Stimulated activated naive CD8-positive, alpha-beta T cell treated with anti-CD3 and anti-CD28 coated beads, Interleukin-15, amount 100 ng/mL, for 72 hours (primary cell): Measurements from ENCODE around the gene MAP2K5.
"Not testable (repeated sequence)": the region's sequence is repeated elsewhere in the genome, so short reads cannot be mapped to it uniquely, and the experiment has no call there.

Experiments used
- ATAC-seq: fragments of 150-1000 bp; cut with Tn5 transposase; 2 replicates; pipeline ENCODE4 v1.10.0; 2021; ENCODE audit warnings: mild to moderate bottlenecking, moderate library complexity
- DNase-seq, 2 donors: peaks; one replicate each; pipeline ENCODE4 v3.0.0; 2021 to 2022
- H3K27ac Mint-ChIP-seq, 2 donors: one replicate each; pipeline ENCODE4 v1.8.0; 2022; ENCODE audit warnings: mild to moderate bottlenecking in 2 of 2, mixed read lengths in 2 of 2, moderate library complexity in 2 of 2
- H3K27me3 Mint-ChIP-seq: one replicate; pipeline ENCODE4 v1.8.0; 2022; ENCODE audit warnings: mixed read lengths
- H3K4me1 Mint-ChIP-seq: one replicate; pipeline ENCODE4 v1.8.0; 2022; ENCODE audit warnings: mild to moderate bottlenecking, mixed read lengths
- H3K4me3 Mint-ChIP-seq, 2 donors: one replicate each; pipeline ENCODE4 v1.8.0; 2022; ENCODE audit warnings: mild to moderate bottlenecking in 2 of 2, mixed read lengths in 2 of 2, moderate library complexity in 1 of 2
- H3K9me3 Mint-ChIP-seq, 2 donors: one replicate each; pipeline ENCODE4 v1.8.0; 2022; ENCODE audit warnings: mixed read lengths in 2 of 2

Gene MAP2K5

DNA sequence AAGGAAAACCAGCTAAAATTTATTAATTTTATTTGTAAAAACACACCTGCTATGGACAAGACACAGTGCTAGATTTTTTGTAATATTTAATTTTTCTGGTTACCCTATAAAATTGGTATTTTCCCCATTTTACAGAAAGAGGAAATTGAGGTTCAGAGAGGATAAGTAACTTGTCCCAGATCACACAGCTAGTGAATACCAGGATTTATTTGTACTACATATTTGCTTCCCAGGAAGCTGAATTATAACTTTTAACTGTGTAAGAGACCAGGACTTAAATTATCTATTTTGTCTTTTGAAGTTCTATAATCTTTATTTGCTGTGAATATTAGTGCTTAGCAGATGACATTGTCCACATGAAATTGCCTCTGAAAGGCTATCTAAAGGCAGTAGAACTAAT, 49.7 kb downstream of the MAP2K5 start:
- DNase-seq (no peak), ATAC-seq (no peak)
- Mint-ChIP-seq H3K4me1 (no peaks in the 10 kb centered on the region), H3K4me3 (no peak overlapping the region), H3K27ac (no peak overlapping the region), H3K9me3 (no peaks in the 10 kb centered on the region), H3K27me3 (no peaks in the 10 kb centered on the region)

DNA sequence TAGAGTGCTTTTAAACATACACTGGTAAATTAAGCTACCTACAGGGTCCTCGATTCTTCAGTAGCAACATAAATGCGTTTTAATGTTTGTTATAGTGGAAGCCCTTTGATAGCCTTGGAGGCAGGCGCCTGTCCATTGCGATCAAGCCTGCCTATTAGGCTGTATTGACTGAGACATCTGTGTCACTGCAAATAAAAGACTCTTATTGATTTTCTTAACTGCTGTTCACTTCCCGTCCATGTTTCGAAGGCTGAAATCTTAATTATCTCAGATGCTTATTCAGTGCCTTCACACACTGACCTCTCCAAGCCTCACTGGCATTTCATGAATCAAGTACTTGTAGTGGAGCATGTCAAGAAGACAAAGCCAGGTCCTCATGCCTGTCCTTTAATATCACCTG, 51.1 kb downstream of the MAP2K5 start:
- no peaks in the 10 kb centered on the region for H3K4me1 Mint-ChIP-seq
- H3K27ac Mint-ChIP-seq = no peak overlapping the region
- ATAC-seq (no peak), DNase-seq (no peak)
- H3K4me3 Mint-ChIP-seq = no peak overlapping the region
- no peaks in the 10 kb centered on the region for H3K27me3 Mint-ChIP-seq
- H3K9me3 Mint-ChIP-seq = no peaks in the 10 kb centered on the region

DNA sequence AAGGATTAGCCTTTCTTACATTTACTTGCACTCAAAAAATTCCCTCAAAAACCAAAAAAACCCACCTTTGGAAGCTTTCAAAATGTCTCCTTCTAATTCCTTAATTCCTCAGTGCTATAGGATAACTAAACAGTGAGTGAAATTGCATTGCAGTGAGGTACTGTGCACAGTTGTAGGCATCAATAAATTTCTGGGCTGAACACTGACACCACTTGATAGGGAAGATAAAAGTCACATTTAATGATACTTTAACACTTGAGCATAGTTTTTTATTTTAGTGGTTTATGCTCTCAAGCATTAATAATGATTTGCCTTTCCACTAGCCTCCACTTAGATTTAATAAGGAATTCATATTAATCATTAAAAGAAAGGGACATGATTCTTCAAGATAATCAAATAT, 52.3 kb downstream of the MAP2K5 start:
- ATAC-seq = no peak
- no peak overlapping the region for H3K4me3 Mint-ChIP-seq
- no peaks in the 10 kb centered on the region for H3K9me3 Mint-ChIP-seq
- no peak overlapping the region for H3K27ac Mint-ChIP-seq
- no peaks in the 10 kb centered on the region for H3K4me1 Mint-ChIP-seq
- no peak for DNase-seq
- H3K27me3 Mint-ChIP-seq = no peaks in the 10 kb centered on the region

DNA sequence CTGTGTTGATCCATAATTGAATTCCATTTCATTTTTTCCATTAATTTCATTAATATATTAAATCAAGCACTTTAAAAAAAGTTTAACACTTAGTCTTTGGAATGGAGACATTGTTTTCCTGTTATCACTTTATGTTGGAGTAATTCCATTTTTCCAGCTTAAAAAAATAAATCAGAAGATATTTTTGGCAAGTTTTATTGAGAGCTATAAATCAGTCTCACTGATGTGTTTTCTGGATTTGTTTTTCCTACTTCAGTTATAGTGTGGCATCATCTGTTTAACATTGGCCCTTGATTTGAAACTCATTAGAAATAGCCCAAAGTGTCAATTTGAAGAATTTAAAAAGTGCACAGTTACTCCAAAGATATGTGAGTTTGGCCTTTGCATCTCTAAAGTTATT, 53.1 kb downstream of the MAP2K5 start:
- Mint-ChIP-seq H3K9me3 (no peaks in the 10 kb centered on the region), H3K27ac (no peak overlapping the region), H3K27me3 (no peaks in the 10 kb centered on the region), H3K4me3 (no peak overlapping the region), H3K4me1 (no peaks in the 10 kb centered on the region)
- ATAC-seq (no peak), DNase-seq (no peak)

DNA sequence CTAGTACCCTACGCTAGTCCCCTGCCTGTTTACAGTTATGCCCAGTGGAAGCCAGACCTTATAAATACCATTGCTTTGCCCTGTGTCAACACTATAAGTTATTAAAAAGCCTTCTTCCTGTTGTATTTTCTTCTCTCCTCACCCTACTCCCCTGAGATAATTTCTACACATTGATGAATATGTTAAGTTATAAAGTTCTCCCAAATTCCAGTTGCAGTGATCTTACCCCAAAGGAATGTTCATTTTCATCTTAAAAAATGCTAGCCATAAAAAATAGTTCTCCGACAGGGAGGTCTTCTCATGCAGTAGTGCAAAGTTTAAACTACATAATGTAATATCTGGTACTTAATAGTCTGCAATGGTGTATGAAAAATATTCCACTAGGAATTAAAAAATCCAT, 58.6 kb downstream of the MAP2K5 start:
- H3K27ac Mint-ChIP-seq = no peak overlapping the region
- DNase-seq (no peak), ATAC-seq (no peak)
- H3K4me1 Mint-ChIP-seq = no peaks in the 10 kb centered on the region
- H3K9me3 Mint-ChIP-seq = no peaks in the 10 kb centered on the region
- H3K27me3 Mint-ChIP-seq = no peaks in the 10 kb centered on the region
- H3K4me3 Mint-ChIP-seq = no peak overlapping the region

DNA sequence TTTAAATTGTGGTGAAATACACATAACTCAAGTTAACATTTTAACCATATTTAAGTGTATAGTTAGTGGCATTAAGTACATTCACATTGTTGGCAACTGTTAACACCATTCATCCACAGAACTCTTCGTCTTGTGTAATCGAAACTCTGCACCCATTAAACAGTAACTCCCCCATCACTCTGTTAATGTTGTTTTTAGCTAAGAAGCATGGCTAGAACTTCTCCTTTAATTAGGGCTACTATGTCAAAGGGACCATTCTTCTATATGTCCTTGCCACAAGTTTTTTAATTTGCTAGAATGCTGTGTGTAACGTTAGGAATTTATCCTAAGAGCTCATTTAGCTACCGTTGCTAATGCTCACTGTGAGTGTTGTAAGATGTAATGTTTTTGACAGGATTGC, 60.6 kb downstream of the MAP2K5 start:
- DNase-seq (no peak), ATAC-seq (no peak)
- no peaks in the 10 kb centered on the region for H3K4me1 Mint-ChIP-seq
- H3K9me3 Mint-ChIP-seq = no peaks in the 10 kb centered on the region
- no peak overlapping the region for H3K27ac Mint-ChIP-seq
- H3K27me3 Mint-ChIP-seq = no peaks in the 10 kb centered on the region
- H3K4me3 Mint-ChIP-seq = no peak overlapping the region

DNA sequence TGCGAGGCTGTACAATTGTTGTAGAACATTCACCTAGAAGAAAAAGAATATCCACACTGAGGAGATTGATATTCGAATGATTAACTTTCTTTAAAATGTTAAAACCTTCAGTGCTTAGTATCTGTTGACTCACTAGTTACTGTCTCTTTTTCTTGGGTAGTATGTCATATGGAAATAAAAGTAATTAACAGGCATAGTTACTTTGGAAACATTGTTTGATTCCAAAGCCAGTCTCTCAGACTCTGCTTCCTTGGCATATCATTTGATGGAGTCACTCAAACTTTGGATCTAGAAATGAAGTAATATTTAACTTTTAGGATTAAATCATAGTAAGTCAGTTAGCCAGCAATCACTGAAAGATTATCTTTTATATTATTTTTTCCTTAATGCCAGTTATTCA, 63.4 kb downstream of the MAP2K5 start:
- ATAC-seq (no peak), DNase-seq (no peak)
- no peak overlapping the region for H3K4me3 Mint-ChIP-seq
- H3K9me3 Mint-ChIP-seq = no peaks in the 10 kb centered on the region
- no peaks in the 10 kb centered on the region for H3K4me1 Mint-ChIP-seq
- H3K27ac Mint-ChIP-seq = no peak overlapping the region
- no peaks in the 10 kb centered on the region for H3K27me3 Mint-ChIP-seq

DNA sequence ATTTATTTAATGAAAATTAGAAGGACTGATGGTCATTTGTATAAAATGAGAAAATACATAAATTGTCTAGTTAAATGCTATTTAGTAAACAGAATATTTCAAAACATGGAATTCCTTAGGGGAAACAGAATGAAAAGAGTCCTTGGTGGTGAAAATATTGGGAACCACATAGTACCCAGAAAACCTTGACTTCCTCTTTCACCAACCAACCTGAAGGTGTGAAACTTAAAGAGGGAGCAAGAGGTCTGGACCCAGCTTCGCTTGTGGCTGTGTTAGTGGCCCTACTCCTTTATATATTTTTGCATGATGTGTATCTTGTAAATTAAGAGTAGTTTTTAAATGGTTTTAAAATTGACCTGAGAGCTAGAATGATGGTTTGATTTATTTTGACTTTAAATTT, 64.2 kb downstream of the MAP2K5 start:
- no peaks in the 10 kb centered on the region for H3K9me3 Mint-ChIP-seq
- H3K27ac Mint-ChIP-seq = no peak overlapping the region
- ATAC-seq = no peak
- no peak for DNase-seq
- no peak overlapping the region for H3K4me3 Mint-ChIP-seq
- H3K27me3 Mint-ChIP-seq = no peaks in the 10 kb centered on the region
- H3K4me1 Mint-ChIP-seq = no peaks in the 10 kb centered on the region

DNA sequence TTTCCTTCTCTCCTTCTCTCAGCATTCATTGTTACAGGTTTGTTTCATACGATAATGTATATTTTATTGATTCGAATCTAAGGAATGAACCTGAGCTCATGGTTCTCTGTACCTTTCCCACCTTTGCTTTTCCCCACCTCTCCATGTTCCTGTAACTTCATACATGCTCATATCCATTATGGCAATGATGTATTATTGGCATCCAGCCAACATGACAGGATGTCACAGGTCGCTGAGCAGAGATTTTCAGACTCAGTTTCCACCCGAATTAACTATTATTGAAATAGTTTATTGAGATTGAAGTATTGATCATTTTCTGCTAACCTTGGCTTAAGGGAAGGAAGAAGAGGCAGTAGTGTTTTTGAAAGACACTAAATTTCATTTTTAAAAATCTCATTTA, 64.8 kb downstream of the MAP2K5 start:
- no peaks in the 10 kb centered on the region for H3K9me3 Mint-ChIP-seq
- no peaks in the 10 kb centered on the region for H3K4me1 Mint-ChIP-seq
- DNase-seq = no peak
- H3K4me3 Mint-ChIP-seq = no peak overlapping the region
- H3K27me3 Mint-ChIP-seq = no peaks in the 10 kb centered on the region
- H3K27ac Mint-ChIP-seq = no peak overlapping the region
- ATAC-seq = no peak

DNA sequence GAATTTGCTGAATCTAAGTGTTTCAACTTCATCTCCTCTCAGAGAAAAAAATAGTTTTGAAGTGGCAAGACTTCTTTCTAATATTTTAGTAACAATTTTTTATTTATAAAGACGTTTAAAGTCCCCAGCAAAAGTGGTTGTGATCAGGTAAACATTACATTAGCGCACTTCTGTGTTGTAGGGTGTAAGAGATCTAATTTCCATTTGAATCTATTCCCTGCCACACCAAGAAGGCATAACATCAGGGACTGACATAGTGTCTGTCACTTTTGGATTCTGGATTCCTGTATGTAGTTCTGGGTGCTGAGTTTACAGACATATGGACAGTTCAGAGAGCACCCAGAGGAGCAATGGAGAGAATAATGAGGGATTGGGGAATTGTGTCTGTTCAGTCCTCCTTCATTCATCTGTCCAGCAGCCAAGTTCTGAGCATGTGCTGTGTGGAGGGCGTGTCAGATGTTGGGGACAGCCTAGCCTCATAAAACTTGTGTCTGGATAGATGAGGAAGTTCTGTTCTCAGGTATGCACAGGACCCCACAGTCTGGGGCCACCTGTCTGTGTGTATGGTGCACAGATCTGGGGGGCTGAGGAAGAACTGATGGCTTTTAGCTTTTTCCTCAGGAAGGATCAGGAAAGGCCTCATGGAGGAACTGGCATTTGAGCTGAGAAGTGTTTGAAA, 65.6 kb downstream of the MAP2K5 start:
- Mint-ChIP-seq H3K27me3 (no peaks in the 10 kb centered on the region), H3K27ac (no peak overlapping the region), H3K9me3 (no peaks in the 10 kb centered on the region), H3K4me3 (no peak overlapping the region), H3K4me1 (no peaks in the 10 kb centered on the region)
- ATAC-seq = no peak
- DNase-seq = no peak

DNA sequence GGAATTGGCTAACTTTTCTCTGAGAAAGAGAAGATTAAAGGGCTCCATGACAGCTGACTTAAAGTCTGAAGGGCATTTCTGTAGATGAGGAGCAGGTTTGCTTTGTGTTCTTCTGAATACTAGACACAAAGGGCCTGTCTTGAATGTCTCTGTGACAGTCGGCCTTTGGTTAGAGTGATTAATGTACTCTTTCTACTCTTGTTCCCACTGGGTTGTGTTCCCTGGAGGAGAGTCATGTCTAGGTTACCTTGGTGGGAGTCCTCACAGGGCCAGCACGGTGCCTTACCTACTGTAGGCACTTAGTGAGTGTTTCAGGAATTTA, 66.1 kb downstream of the MAP2K5 start:
- Mint-ChIP-seq H3K4me1 (no peaks in the 10 kb centered on the region), H3K27me3 (no peaks in the 10 kb centered on the region), H3K27ac (no peak overlapping the region), H3K4me3 (no peak overlapping the region), H3K9me3 (no peaks in the 10 kb centered on the region)
- ATAC-seq (no peak), DNase-seq (no peak)

DNA sequence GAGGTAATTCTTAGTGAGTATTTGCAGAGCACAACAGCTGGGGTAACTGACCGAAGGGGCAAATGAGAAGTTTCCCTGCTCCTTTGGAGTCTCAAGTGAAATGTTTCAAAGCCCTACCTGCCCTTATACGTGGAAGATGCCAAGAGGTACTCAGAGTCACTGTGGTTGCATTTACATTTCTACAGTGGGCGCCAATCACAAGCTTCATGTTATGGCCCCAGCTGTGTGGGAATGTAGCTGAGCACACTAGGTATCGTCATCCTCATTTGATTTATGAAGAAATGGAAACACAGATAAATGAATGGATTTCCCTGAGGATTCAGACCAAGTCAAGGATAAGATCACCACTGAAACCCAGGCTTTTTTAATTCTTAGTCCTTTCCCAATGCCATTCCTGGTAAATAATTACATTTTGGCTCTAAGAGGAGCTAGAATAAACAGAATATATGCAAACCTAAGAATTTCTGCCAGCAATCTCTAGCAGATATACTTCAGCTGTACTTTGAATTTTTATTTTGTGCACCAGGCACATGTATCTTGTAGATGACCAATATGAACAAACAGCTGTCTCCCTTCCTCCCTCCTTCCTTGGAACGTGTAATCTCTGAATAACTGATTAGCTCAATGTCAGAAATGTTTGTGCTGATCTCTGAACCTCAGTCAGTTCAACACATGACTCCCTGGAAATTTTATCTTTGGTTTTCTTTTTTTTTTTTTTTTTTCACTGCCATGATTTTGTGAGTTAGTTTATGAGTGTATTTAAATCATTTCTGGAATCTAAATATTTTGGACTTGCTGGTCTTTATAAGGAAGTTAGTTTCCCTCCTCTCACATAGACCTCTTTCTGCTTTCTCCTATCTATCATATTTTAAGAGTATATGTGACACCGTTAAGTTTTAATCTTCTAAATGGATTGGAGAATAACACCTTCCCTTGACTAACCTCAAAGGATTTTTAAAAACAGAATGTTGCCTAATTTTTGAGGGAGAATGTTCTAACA, 69.2 kb downstream of the MAP2K5 start:
- no peaks in the 10 kb centered on the region for H3K9me3 Mint-ChIP-seq
- H3K27ac Mint-ChIP-seq = no peak overlapping the region
- no peaks in the 10 kb centered on the region for H3K4me1 Mint-ChIP-seq
- DNase-seq = no peak
- H3K27me3 Mint-ChIP-seq = no peaks in the 10 kb centered on the region
- H3K4me3 Mint-ChIP-seq = no peak overlapping the region
- ATAC-seq = no peak

DNA sequence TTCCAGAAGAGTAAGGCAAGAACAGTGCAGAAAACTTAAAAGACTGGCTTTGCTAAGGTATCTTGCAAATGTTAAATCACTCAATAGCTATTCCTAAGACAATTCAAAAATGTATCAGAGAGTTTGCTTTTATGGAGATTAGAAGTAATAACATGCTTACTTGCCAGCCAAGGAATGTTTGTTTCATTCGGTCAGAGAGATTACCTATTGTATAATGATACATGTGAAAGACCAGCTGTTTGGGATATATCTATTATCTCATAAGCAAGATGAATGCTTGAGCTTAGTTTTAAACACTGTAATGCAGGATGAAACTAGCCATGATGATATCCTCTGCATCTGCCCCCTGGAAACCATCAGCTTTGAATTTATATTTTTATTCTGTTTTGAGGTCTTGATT, 70.7 kb downstream of the MAP2K5 start:
- Mint-ChIP-seq H3K27me3 (no peaks in the 10 kb centered on the region), H3K4me1 (no peaks in the 10 kb centered on the region), H3K9me3 (no peaks in the 10 kb centered on the region), H3K4me3 (no peak overlapping the region), H3K27ac (peak overlapping the region in 1 of 2 donors; percentile 52)
- DNase-seq (no peak), ATAC-seq (no peak)

DNA sequence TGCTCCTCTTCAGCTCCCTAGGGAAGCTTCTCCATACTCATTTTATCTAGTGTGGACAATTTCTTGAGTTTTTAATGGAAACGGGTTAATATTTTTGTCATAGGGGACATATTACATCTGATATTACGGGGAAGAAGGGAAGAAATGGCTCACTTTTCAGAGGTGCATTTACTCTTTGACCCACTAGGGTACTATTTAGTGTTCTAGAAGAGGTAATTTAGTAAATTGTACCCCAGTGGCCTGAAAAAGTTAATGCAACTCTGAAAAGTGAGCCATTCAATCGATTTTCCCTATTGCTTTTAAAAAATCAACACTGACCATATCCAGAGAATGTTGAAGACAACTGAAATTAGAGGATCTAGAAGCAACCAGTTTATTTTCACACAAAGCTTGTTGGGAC, 71.2 kb downstream of the MAP2K5 start:
- H3K9me3 Mint-ChIP-seq = no peaks in the 10 kb centered on the region
- ATAC-seq (no peak), DNase-seq (no peak)
- H3K27me3 Mint-ChIP-seq = no peaks in the 10 kb centered on the region
- no peaks in the 10 kb centered on the region for H3K4me1 Mint-ChIP-seq
- H3K27ac Mint-ChIP-seq = no peak overlapping the region
- H3K4me3 Mint-ChIP-seq = no peak overlapping the region

DNA sequence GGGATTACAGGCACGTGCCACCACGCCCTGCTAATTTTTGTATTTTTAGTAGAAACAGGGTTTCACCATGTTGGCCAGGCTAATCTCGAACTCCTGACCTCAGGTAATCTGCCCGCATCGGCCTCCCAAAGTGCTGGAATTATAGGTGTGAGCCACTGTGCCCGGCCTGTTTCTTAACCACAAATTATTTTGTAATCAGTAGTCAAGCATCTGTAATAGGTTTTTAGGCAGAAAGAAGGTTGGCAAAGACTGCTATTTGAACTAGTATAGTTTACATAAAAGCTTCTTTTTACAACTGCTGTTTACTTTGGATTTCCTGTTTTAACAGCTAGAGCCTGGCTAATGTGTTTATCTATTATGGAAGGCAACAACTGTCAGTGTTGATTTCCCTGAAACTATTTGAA, 72.6 kb downstream of the MAP2K5 start:
- ATAC-seq, H3K4me3 Mint-ChIP-seq, H3K27me3 Mint-ChIP-seq, H3K9me3 Mint-ChIP-seq, H3K27ac Mint-ChIP-seq, DNase-seq, H3K4me1 Mint-ChIP-seq: not testable (repeated sequence)

DNA sequence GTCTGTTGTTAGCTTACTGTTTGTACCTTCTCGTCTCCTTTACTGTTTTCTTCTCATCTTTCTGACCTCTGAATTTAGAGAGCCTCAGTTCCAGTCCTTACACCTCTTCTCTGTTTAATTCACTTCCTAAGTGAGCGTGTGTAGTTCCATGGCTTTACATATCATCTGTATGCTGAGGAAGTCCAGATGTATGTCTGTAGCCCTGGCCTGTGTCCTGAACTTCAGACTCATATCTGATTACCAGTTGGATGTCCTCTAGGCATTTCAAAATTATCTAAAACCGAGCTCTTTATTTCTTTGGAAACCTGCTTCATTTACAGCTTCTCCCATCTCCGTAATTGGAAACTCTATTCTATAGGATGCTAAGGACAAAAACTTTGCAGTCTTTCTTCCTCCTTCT, 75.8 kb downstream of the MAP2K5 start:
- Mint-ChIP-seq H3K9me3 (no peaks in the 10 kb centered on the region), H3K4me1 (no peaks in the 10 kb centered on the region), H3K27me3 (no peaks in the 10 kb centered on the region), H3K4me3 (no peak overlapping the region), H3K27ac (peak overlapping the region in 1 of 2 donors; percentile 54)
- ATAC-seq (no peak), DNase-seq (no peak)
